LoVo (cell line): Measurements from ENCODE around the gene FLG.
"Not testable (repeated sequence)": the region's sequence is repeated elsewhere in the genome, so short reads cannot be mapped to it uniquely, and the experiment has no call there.

Source experiments
- DNase-seq: peaks from one replicate; pipeline ENCODE4 v3.0.0-alpha.2; 2016; ENCODE audit warnings: low spot score

Gene FLG

GRCh38 chr1:152256394-152256793 lies 68.6 kb downstream of the FLG start:
- DNase-seq = not testable (repeated sequence)
